ENCODE measurements around the gene RAB18. TPM values are rescaled to one million over a fixed set of nuclear protein-coding genes. Genes with fewer than 3 reads are reported as not detected.

RAB18 gene
- total and polyA plus RNA-seq, 7 donors, result 36.2 to 125 (median 87.0) TPM

GRCh38 chr10:27529010-27529783, 25.1 kb downstream of the RAB18 start:
- no peaks in the 10 kb centered on the region for H3K9me3 ChIP-seq
- peaks cover 3 to 8% of the 10 kb centered on the region in 2 donors for H3K36me3 ChIP-seq (ENCODE audit: insufficient read depth in 1 of 2, low read depth in 1 of 2)
- H3K4me3 ChIP-seq, result peak overlapping the region; percentile 11
- DNase-seq (no peak), ATAC-seq (peak in 1 of 4 donors; percentile 43)
- H3K27me3 ChIP-seq (ENCODE audit: insufficient read depth in 3 of 3, low read length in 2 of 3), result no peaks in the 10 kb centered on the region
- WGBS, 3 donors, result 94 to 96% (median 95%) methylated on average over 3 of the region's 3 CpGs
- no peak for TF ChIP-seq CTCF (IDR thresholded peaks at IDR 0.05)
- peaks cover 65% of the 10 kb centered on the region for H3K4me1 ChIP-seq
- H3K27ac ChIP-seq, result peak overlapping the region; percentile 51
- intact Hi-C loops (cut with DNase I), result no loop called here

- TF ChIP-seq CTCF (IDR thresholded peaks at IDR 0.05), result no peak
- no peaks in the 10 kb centered on the region for H3K9me3 ChIP-seq
- H3K36me3 ChIP-seq (ENCODE audit: insufficient read depth in 1 of 2, low read depth in 1 of 2), result peaks cover 4 to 19% of the 10 kb centered on the region in 2 donors
- DNase-seq (no peak), ATAC-seq (no peak)
- intact Hi-C loops (cut with DNase I), result no loop called here
- 90 to 93% (median 90%) methylated on average over 1 of the region's 1 CpG for WGBS, 3 donors
- H3K27ac ChIP-seq, result no peak overlapping the region
- H3K4me3 ChIP-seq, result no peak overlapping the region
- H3K4me1 ChIP-seq, result peaks cover 55% of the 10 kb centered on the region
- no peaks in the 10 kb centered on the region for H3K27me3 ChIP-seq (ENCODE audit: insufficient read depth in 3 of 3, low read length in 2 of 3)
Observed at GRCh38 chr10:27530477-27530876, 26.4 kb downstream of the RAB18 start.

- no peak for TF ChIP-seq CTCF (IDR thresholded peaks at IDR 0.05)
- no peaks in the 10 kb centered on the region for H3K9me3 ChIP-seq
- intact Hi-C loops (cut with DNase I), result no loop called here
- DNase-seq (no peak), ATAC-seq (no peak)
- no peak overlapping the region for H3K27ac ChIP-seq
- WGBS, 3 donors, result 96 to 98% (median 96%) methylated on average over 3 of the region's 3 CpGs
- no peak overlapping the region for H3K4me3 ChIP-seq
- H3K4me1 ChIP-seq, result peaks cover 46% of the 10 kb centered on the region
- H3K27me3 ChIP-seq (ENCODE audit: insufficient read depth in 3 of 3, low read length in 2 of 3), result no peaks in the 10 kb centered on the region
- peaks cover 6 to 20% of the 10 kb centered on the region in 2 donors for H3K36me3 ChIP-seq (ENCODE audit: insufficient read depth in 1 of 2, low read depth in 1 of 2)
Observed at GRCh38 chr10:27531336-27531847, 27.3 kb downstream of the RAB18 start.

GRCh38 chr10:27534161-27534700, 30.1 kb downstream of the RAB18 start:
- peaks cover 19% of the 10 kb centered on the region for H3K4me1 ChIP-seq
- intact Hi-C loops (cut with DNase I), result no loop called here
- no peaks in the 10 kb centered on the region for H3K27me3 ChIP-seq (ENCODE audit: insufficient read depth in 3 of 3, low read length in 2 of 3)
- ATAC-seq (no peak), DNase-seq (no peak)
- peaks cover 10 to 44% of the 10 kb centered on the region in 2 donors for H3K36me3 ChIP-seq (ENCODE audit: insufficient read depth in 1 of 2, low read depth in 1 of 2)
- no peaks in the 10 kb centered on the region for H3K9me3 ChIP-seq
- H3K27ac ChIP-seq, result no peak overlapping the region
- TF ChIP-seq CTCF (IDR thresholded peaks at IDR 0.05), result no peak
- 86 to 89% (median 88%) methylated on average over 2 of the region's 2 CpGs for WGBS, 3 donors
- no peak overlapping the region for H3K4me3 ChIP-seq

Measured in psoas muscle (tissue), 8 donors.